Right lobe of liver (tissue), 6 donors: ENCODE results near the gene MTF1. TPM values are rescaled to one million over a fixed set of nuclear protein-coding genes. Genes with fewer than 3 reads are reported as not detected.

Experiments used
- ATAC-seq, 4 donors: fragments of 200-7000 bp; cut with Tn5 transposase; one replicate each; pipeline ENCODE4 v1.9.1; 2020; ENCODE audit warnings: mild to moderate bottlenecking in 4 of 4, moderate library complexity in 4 of 4
- DNase-seq, 3 donors: peaks; one replicate each; pipeline ENCODE4 v3.0.0-alpha.2; 2020
- H3K27ac ChIP-seq, 3 donors: fragments of 200-600 bp; one replicate each; pipeline ENCODE4 v1.8.0; 2022
- H3K27me3 ChIP-seq, 2 donors: fragments of 200-600 bp; one replicate each; pipeline ENCODE4 v1.8.0; 2022
- H3K36me3 ChIP-seq, 4 donors: fragments of 200-600 bp; sonication (generic) in 1 of 4; one replicate each; pipeline versions ENCODE4 v1.5.1 to v1.8.0; 2017 to 2022; ENCODE audit warnings: control low read depth in 1 of 4
- H3K4me1 ChIP-seq, 4 donors: fragments of 200-600 bp; sonication (generic) in 1 of 4; one replicate each; pipeline versions ENCODE4 v1.5.1 to v1.8.0; 2017 to 2022; ENCODE audit warnings: control low read depth in 1 of 4
- H3K4me3 ChIP-seq, 3 donors: fragments of 200-600 bp; one replicate each; pipeline ENCODE4 v1.8.0; 2022
- H3K9me3 ChIP-seq, 4 donors: fragments of 200-600 bp; sonication (generic) in 1 of 4; one replicate each; pipeline versions ENCODE4 v1.5.1 to v1.8.0; 2017 to 2022; ENCODE audit warnings: control low read depth in 1 of 4
- CTCF ChIP-seq, 4 donors: fragments of 200-600 bp in 3 of 4; fragments of 450-650 bp in 1 of 4; IDR thresholded peaks; one replicate each; pipeline versions ENCODE4 v1.5.1 to v1.8.0; 2016 to 2022; ENCODE audit warnings: antibody characterized with exemption in 4 of 4, mild to moderate bottlenecking in 2 of 4
- POLR2A ChIP-seq: fragments of 450-650 bp; IDR thresholded peaks from one replicate; pipeline ENCODE4 v1.6.1; 2017; ENCODE audit warnings: antibody characterized with exemption, mild to moderate bottlenecking
- WGBS: methylation state at CpG from one replicate; pipeline ENCODE4 v1.1.6; 2018; ENCODE audit warnings: low coverage, low lambda C conversion rate; ENCODE audit not compliant: insufficient coverage; ENCODE audit errors: missing lambda C conversion rate; 5-methylcytosine and 5-hydroxymethylcytosine counted together
- intact Hi-C, 2 donors: fragments of 100-400 bp; cut with DNase I; formaldehyde crosslinking; loops; one replicate each; pipeline versions ENCODE4 v1.11.2 to v1.14.1; 2022
- total RNA-seq, 6 experiments: library from RNA; depleted of rRNA in 2 of 6; stranded (reverse); fragments of >200 nt in 2 of 6; fragmentation: NEBNext Ultra II Directional in 3 of 6; extraction: Animal tissue kit (Norgen Biotek cat#: 25700) in 3 of 6; gene quantifications; one replicate each; pipeline versions ENCODE4 v1.1.0 to v1.2.4, GENCODE V29; 2016 to 2023
- donor health status: DM: no; HTN: yes; CAD: no.
- donor health status: DM: no; HTN: no; CAD: no.
- donor health status: DM: no; HTN: no; CAD: no.
- donor health status: DM: no; HTN: yes; CAD: no.
- donor health status: DM: no; HTN: yes; CAD: no.

Gene MTF1
- total RNA-seq, 6 experiments from 2014 or later = 3.5 to 10.3 (median 6.1) TPM

GRCh38 chr1:37865348-37866120, 6.1 kb upstream of the MTF1 start:
- Histone ChIP-seq H3K9me3 (no peaks in the 10 kb centered on the region), H3K27ac (no peak overlapping the region), H3K4me3 (no peak overlapping the region), H3K27me3 (no peaks in the 10 kb centered on the region), H3K4me1 (peaks cover 0 to 7% (median 0%) of the 10 kb centered on the region in 4 donors), H3K36me3 (peaks cover 0 to 78% (median 29%) of the 10 kb centered on the region in 4 donors)
- TF ChIP-seq POLR2A (no peak), CTCF (IDR thresholded peaks at IDR 0.05) (no peak)
- 79% methylated on average over 3 of the region's 6 CpGs for WGBS
- intact Hi-C loops = no loop called here
- no peak for DNase-seq
- no peak for ATAC-seq

- peaks cover 0 to 52% (median 20%) of the 10 kb centered on the region in 4 donors for H3K36me3 ChIP-seq
Observed at GRCh38 chr1:37862330-37862729, 2.9 kb upstream of the MTF1 start.

GRCh38 chr1:37861151-37861550, 1.8 kb upstream of the MTF1 start:
- no peak overlapping the region for H3K27ac ChIP-seq

More at GRCh38 chr1:37862330-37862729, 2.9 kb upstream of the MTF1 start:
- Histone ChIP-seq H3K9me3 (no peaks in the 10 kb centered on the region), H3K4me3 (no peak overlapping the region), H3K27me3 (no peaks in the 10 kb centered on the region), H3K4me1 (peaks cover 0 to 21% (median 5%) of the 10 kb centered on the region in 4 donors), H3K27ac (no peak overlapping the region)
- no peak for ATAC-seq
- intact Hi-C loops = no loop called here
- no peak for DNase-seq
- WGBS = 23% methylated on average over 2 of the region's 3 CpGs
- TF ChIP-seq CTCF (IDR thresholded peaks at IDR 0.05) = no peak
- no peak for TF ChIP-seq POLR2A

DNA sequence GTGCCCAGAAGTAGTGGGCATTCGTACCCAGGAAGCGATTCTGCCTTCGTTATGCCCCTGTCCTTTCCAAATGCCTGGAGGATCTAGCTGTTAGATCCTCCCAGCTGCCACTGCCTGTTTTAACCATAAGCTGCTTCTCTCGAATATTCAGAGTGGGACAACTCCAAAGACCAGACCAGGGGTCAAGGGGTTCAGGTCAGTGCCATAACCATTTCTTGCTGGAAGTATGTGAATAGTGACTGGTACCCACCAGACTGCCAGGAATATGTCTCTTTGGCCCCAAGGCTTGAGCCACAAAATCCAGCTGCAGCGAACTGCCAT, 914 bp upstream of the MTF1 start:
- H3K36me3 ChIP-seq = peaks cover 0 to 44% (median 8%) of the 10 kb centered on the region in 4 donors
- no peak for DNase-seq
- no peaks in the 10 kb centered on the region for H3K9me3 ChIP-seq
- TF ChIP-seq POLR2A (no peak), CTCF (IDR thresholded peaks at IDR 0.05) (no peak)
- 20% methylated on average over 5 of the region's 5 CpGs for WGBS
- H3K27me3 ChIP-seq = no peaks in the 10 kb centered on the region
- peak overlapping the region; percentile 89 to 98 (median 96) for H3K4me3 ChIP-seq
- intact Hi-C loops = no loop called here
- H3K27ac ChIP-seq = peak overlapping the region in 2 of 3 donors; percentile 78 to 82
- peaks cover 0 to 25% (median 5%) of the 10 kb centered on the region in 4 donors for H3K4me1 ChIP-seq
- ATAC-seq = no peak

More at GRCh38 chr1:37861151-37861550, 1.8 kb upstream of the MTF1 start:
- Histone ChIP-seq H3K4me1 (peaks cover 0 to 24% (median 5%) of the 10 kb centered on the region in 4 donors), H3K36me3 (peaks cover 0 to 48% (median 16%) of the 10 kb centered on the region in 4 donors), H3K9me3 (no peaks in the 10 kb centered on the region), H3K27me3 (no peaks in the 10 kb centered on the region), H3K4me3 (no peak overlapping the region)
- intact Hi-C loops = no loop called here
- no peak for ATAC-seq
- DNase-seq = no peak
- TF ChIP-seq POLR2A (no peak), CTCF (IDR thresholded peaks at IDR 0.05) (no peak)
- 91% methylated on average over 4 of the region's 4 CpGs for WGBS
